ENCODE data around the gene GOLGA8K.
"Not testable (repeated sequence)": the region's sequence is repeated elsewhere in the genome, so short reads cannot be mapped to it uniquely, and the experiment has no call there.

Gene GOLGA8K, protein sequence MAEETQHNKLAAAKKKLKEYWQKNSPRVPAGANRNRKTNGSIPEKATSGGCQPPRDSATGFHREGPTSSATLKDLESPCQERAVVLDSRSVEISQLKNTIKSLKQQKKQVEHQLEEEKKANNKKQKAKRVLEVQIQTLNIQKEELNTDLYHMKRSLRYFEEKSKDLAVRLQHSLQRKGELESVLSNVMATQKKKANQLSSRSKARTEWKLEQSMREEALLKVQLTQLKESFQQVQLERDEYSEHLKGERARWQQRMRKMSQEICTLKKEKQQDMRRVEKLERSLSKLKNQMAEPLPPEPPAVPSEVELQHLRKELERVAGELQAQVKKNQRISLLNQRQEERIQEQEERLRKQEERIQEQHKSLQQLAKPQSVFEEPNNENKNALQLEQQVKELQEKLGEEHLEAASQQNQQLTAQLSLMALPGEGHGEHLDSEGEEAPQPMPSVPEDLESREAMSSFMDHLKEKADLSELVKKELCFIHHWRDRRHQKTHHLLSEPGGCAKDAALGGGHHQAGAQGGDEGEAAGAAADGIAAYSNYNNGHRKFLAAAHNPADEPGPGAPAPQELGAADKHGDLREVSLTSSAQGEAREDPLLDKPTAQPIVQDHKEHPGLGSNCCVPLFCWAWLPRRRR

DNA sequence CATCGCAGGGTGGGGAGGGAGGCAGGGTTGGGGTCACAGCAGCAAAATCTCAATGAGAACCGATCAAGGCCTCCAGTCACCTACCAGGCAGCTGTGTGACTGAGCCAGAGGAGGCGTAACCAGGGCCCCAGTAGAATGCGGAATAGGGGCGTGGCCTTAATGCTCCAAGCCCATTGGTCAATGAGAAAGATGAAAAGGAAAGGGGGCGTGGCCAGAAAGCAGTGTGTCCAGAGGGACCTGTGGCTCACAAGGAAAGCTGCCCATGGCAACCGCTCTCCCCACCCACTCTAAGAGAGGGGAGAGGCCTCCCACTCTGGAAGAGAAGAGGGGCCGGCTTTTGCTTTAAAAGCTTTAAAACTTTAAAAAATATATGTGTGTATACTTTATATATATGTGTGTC lies at the start of gene GOLGA8K:
GOLGA8K (minus strand) TSS at position 101 of the 400 bp plus-strand sequence; CDS start at position 3, 98 bp downstream.
- in situ Hi-C loops (cut with MboI; ENCODE audit: low pct_unique_long_range_greater_than_20kb, low sequenced_read_pairs, unreplicated experiment); DNase-seq (ENCODE audit: low spot score): not testable (repeated sequence)

DNA sequence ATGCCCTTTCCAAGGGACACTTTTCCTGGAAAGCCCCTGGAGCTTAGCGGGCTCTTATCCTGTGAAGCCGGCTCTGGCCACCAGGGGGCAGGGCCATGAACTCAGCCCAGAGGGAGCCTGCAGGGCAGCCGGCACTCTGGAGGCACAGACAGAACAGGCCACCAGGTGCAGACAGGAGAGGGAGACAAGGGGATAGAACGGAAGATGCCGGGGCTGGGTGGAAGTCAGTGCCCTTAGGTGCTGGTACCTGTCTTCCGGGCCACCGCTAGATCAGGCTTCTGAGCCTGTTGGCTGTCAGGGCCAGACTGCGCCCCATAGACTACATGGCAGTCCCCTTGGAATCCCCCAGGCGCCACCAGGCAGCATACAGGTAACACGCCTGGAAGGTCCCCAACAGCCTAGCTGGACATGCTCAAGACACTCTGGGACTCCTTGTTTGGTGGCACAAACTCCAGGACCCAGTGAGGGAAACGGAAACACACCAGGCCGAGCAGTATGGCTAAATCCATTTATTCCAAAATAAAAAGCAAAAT lies 37.4 kb upstream of the GOLGA8K start:
- in situ Hi-C loops (cut with MboI; ENCODE audit: low pct_unique_long_range_greater_than_20kb, low sequenced_read_pairs, unreplicated experiment); DNase-seq (ENCODE audit: low spot score): not testable (repeated sequence)

DNA sequence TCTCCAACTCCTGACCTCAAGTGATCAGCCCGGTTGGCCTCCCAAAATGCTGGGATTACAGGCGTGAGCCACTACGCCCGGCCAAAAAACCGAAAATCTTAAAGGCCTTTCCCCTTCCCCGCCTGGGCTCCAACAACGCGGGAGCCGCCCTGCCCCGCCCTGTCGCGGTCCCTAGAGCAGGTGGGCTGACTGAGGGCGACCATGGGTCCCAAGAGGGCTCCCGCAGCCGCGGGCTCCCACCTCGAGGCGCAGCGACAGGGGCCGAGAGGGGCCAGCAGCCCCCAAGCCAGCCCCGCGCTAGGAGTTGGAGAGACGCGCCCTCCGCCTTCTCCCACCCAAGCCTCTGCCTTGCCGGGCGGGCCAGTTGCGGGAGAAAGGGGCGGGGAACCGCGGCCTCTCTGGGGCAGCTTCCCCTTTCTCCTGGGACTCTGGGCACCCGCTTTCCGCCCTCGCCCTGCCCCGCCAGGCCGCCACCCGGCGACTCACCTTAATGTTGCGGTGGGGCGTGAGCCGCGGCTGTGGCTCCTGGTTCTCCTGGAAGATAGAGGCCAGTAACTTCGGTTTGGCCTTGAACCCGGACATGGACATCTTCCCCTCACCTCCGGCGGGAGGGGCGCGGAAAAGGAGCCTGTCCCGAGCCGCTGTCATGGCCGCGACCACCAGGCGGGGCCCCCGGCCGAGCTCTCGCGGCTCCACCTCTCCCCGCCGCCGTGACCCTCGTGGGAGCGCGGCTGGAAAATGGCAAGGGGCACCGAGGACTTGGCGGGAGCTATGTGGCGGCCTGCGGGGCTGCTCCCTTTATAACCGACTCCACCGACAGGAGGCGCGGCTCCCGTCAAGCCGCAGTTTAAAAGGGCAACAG lies 31.2 kb upstream of the GOLGA8K start:
- in situ Hi-C loops (cut with MboI; ENCODE audit: low pct_unique_long_range_greater_than_20kb, low sequenced_read_pairs, unreplicated experiment); DNase-seq (ENCODE audit: low spot score): not testable (repeated sequence)

DNA sequence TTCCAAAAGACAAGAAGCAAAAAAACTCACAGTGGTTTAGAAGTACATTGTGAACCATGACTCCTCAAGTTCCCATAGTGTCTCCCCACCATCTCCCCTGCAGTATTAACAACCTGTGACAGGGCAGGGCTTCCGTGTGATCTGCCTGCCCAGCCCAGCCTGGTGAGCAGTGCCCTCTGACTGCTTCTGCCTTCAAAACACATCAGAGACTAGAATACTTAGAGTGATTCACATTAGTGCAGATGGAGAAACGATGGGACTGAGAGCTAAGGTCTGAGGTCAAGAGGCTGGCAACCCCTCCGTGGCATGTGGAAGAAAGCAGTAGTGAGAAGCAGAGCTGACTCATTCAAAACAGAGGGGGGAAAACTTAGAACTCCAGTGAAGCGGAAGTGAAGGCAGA lies 24.5 kb upstream of the GOLGA8K start:
- in situ Hi-C loops (cut with MboI; ENCODE audit: low pct_unique_long_range_greater_than_20kb, low sequenced_read_pairs, unreplicated experiment); DNase-seq (ENCODE audit: low spot score): not testable (repeated sequence)

DNA sequence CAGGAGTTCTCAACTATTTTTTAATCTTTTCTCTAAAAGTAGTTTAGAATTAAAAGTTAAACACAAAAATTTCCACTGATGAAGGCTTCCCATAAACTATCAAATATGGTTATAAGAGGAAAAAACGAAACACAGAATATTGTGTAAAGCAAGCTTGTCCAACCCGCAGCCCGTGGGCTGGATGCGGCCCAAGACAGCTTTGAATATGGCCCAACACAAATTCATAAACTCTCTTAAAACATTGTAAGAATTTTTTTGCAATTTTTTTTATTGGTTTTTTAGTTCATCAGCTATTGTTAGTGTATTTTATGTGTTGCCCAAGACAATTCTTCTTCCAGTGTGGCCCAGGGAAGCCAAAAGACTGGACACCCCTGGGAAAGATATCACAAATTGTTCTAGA lies 23.4 kb upstream of the GOLGA8K start:
- DNase-seq (ENCODE audit: low spot score); in situ Hi-C loops (cut with MboI; ENCODE audit: low pct_unique_long_range_greater_than_20kb, low sequenced_read_pairs, unreplicated experiment): not testable (repeated sequence)

DNA sequence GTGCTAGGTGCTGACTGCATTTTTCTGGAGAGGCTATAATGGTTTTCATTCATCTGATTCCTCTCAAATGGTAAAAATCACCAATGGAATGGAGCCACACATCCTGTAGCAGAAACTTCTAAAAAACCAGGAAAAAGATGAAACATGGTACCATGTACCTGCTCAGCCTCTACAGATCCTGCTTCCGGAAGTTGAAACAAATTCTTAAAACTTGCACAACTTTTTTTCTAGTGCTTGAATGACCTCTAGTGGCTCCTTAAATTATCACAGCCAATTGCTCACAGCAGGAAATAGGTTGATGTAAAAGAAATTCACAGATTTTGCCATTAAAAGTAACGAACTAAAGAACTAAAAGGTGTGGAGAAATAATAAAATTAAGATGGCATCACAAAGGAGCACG lies 4.8 kb upstream of the GOLGA8K start:
- DNase-seq (ENCODE audit: low spot score); in situ Hi-C loops (cut with MboI; ENCODE audit: low pct_unique_long_range_greater_than_20kb, low sequenced_read_pairs, unreplicated experiment): not testable (repeated sequence)

DNA sequence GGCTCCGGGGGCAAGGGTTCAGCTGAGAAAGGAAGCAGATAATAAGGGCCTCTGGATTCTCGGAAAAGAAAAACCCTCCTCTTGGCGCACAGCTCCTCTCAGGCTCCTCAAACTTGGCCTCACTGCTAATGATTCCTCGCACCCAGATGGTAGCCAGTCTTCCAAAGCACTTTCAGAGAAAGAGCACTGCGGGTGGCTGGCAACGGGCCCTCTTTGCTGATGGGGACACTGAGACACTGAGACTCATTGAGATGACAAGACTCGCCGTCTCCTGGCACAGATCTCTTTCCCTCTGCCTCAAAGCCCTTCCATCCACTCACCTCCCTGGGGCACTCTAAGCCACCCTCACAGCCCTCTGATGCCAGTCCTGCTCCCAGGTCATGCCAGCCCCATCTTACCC lies 6.6 kb downstream of the GOLGA8K start:
- DNase-seq (ENCODE audit: low spot score); in situ Hi-C loops (cut with MboI; ENCODE audit: low pct_unique_long_range_greater_than_20kb, low sequenced_read_pairs, unreplicated experiment): not testable (repeated sequence)

DNA sequence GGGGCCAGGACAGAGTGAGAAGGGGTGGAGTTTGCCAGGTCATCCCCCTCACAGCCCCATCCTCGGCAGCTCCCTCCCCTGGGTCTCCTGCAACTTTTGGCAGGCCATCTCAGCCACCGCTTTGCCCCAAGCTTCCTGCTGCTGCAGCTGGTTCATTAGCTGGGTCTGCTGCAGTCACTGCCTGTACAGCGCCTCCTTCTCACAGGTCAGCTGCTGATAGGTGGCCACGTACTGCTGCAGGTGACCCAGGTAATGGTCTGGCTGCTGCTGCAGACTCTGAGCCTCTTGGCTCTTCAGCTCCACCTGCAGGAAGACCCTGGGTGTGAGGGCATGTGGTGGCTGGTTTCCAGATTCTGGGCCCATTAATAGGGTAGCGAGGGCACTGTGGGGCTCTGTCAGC lies 8.3 kb downstream of the GOLGA8K start:
- DNase-seq (ENCODE audit: low spot score); in situ Hi-C loops (cut with MboI; ENCODE audit: low pct_unique_long_range_greater_than_20kb, low sequenced_read_pairs, unreplicated experiment): not testable (repeated sequence)

DNA sequence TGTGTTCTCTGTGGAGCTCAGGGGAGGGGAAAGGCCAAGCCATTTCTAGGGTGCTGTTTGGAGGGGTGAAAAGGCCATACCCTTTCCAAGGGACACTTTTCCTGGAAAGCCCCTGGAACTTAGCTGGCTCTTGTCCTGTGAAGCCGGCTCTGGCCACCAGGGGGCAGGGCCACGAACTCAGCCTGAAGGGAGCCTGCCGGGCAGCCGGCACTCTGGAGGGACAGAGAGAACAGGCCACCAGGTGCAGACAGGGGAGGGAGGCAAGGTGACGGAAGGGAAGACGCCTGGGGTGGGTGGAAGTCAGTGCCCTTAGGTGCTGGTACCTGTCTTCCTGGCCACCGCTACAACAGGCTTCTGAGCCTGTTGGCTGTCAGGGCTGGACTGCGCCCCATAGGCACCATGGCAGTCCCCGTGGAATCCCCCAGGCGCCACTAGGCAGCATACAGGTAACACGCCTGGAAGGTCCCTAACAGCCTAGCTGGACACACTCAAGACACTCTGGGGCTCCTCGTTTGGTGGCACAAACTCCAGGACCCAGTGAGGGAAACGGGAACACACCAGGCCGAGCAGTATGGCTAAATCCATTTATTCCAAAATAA lies 14.9 kb downstream of the GOLGA8K start:
- in situ Hi-C loops (cut with MboI; ENCODE audit: low pct_unique_long_range_greater_than_20kb, low sequenced_read_pairs, unreplicated experiment); DNase-seq (ENCODE audit: low spot score): not testable (repeated sequence)

DNA sequence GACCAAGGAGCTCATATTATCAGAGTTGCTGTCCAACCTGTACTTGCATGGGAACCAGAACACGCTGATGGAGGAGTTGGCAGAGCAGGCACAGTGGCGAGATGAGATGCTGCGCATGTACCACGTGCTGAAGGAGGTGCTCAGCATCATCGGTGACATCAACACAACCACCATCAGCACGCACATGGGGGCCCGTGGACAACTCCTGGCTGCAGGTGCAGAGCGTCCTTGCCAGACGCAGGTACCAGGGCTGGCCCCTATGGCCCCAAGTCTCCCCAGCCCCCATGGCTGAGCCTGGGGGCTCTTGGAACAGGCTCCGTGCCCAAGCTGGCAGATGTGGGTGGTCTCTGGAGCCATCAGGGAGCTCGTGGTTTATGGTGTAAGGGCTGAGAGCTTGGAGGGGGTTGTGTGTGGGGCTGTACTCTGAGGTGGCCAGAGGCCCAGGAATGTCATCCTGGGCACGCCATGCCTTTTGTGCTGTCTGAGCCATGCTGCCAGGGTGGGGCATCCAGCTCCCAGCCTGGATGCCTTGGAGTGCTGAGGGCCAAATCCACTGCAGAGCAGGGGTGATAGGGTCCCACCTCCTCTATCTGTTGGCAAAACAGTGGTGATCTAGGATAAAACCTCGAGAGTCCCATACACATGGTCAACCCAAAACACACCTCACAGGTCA lies 17.1 kb downstream of the GOLGA8K start:
- in situ Hi-C loops (cut with MboI; ENCODE audit: low pct_unique_long_range_greater_than_20kb, low sequenced_read_pairs, unreplicated experiment); DNase-seq (ENCODE audit: low spot score): not testable (repeated sequence)

DNA sequence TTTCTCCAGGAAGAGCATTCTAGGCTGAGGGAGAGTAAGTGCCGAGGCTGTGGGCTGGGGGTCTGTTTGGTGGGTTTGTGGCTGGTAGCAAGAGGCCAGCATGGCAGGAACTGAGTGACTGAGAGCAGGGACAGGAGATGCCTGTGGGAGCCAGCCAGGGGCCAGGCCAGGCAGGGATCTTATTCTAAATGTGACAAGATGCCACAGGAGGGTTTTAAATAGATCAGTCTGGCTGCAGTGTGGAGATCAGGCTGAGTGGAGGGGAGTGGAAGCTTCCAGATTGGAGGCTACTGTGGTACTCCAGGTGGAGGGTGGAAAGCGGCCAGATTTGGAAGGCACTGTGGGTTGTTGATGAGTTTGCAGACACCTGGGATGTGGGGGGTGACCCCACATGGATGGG lies 28.9 kb downstream of the GOLGA8K start:
- DNase-seq (ENCODE audit: low spot score); in situ Hi-C loops (cut with MboI; ENCODE audit: low pct_unique_long_range_greater_than_20kb, low sequenced_read_pairs, unreplicated experiment): not testable (repeated sequence)

DNA sequence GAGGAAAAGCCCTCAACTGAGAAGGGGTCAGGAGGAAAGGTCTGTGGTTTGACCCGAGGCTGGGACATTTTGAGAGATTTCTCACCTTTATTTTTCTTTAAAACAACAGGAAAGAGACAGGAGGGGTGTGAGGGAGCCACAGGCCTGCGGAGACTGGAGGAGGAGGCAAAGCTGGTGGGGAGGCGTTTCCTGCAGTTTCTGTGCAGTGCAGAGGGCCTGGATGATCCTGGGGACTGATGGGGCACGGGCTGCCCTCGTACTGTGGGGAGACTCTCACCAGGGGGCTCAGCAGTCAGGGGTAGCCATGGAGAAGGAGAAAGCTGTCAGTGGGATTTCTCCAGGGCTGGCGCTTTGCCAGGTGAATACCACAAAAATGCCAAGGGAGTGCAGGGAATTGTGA lies 29.4 kb downstream of the GOLGA8K start:
- DNase-seq (ENCODE audit: low spot score); in situ Hi-C loops (cut with MboI; ENCODE audit: low pct_unique_long_range_greater_than_20kb, low sequenced_read_pairs, unreplicated experiment): not testable (repeated sequence)

DNA sequence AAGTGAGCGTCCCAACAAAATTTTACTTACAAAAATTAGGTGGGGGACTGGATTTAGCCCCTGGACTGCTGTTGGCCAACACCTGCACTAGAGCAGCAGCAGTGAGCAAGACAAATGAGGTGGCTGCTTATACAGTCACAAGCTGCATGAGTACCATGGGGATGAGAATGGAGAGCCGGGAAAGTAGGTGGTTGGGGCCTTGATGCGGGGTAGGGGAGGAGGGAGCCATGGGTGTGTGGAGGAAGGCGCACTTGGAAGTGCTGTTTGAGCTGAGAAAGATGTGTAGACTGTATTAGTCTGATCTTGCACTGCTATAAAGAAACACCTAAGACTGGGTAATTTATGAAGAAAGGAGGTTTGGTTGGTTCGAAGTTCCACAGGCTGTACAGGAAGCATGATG lies 31.0 kb downstream of the GOLGA8K start:
- in situ Hi-C loops (cut with MboI; ENCODE audit: low pct_unique_long_range_greater_than_20kb, low sequenced_read_pairs, unreplicated experiment); DNase-seq (ENCODE audit: low spot score): not testable (repeated sequence)

DNA sequence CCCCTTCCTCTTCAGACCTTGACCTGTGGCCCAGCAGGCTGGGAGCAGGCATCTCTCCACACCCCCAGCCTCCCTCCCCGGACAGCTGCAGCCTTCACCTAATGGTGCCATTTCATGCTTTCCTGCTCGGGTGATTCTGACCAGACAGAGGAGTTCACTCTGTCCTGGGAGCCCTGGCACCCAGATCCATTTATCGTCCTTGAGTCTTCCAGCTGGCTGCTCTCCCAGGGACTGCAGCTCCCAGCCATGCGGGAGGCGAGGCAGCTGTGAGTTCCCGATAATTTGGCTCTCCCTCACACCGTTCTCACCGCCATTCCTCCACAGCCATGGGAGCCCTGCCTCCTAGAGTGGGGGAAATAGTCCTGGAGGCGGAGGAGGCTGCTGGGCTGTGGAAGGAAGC lies 32.6 kb downstream of the GOLGA8K start:
- in situ Hi-C loops (cut with MboI; ENCODE audit: low pct_unique_long_range_greater_than_20kb, low sequenced_read_pairs, unreplicated experiment); DNase-seq (ENCODE audit: low spot score): not testable (repeated sequence)

DNA sequence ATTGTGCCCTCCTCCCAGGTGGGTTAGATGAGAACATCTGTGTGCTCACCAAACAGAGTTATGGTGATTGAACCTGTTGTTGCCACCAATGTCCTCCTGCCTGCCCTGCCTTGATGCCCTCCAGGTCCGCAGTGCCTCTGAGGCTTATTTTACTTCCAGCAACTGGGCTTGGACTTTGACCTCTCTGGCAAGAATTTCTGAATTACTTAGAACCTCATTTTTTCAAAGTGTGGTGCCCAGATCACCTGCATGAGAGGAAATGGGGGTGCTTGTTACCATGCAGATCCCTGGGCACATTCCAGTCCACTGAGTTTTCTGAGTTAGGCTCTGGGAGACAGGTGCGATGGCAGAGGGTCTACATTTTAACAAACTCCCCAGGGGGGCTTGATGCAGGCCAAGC lies 33.0 kb downstream of the GOLGA8K start:
- in situ Hi-C loops (cut with MboI; ENCODE audit: low pct_unique_long_range_greater_than_20kb, low sequenced_read_pairs, unreplicated experiment); DNase-seq (ENCODE audit: low spot score): not testable (repeated sequence)

DNA sequence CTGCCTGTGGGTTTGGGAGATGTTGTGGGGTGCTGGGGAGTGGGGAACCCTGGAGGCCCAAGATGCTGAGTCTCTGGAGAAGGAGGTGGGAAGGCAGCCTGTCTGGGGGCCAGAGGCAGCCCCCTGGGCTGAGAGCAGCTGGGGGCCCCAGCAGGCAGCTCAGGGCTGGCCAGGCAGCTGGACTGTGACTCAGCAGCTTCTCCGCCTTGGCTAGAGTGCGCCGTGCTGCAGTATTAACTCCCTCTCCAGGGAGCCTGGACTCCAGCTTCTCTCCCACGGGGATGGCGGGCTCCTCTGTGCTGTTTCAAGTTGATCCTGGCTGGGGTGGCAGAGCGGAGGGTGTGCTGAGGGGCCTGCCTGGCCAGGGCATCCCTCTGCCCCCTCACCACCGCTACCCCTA lies 36.6 kb downstream of the GOLGA8K start:
- in situ Hi-C loops (cut with MboI; ENCODE audit: low pct_unique_long_range_greater_than_20kb, low sequenced_read_pairs, unreplicated experiment); DNase-seq (ENCODE audit: low spot score): not testable (repeated sequence)

DNA sequence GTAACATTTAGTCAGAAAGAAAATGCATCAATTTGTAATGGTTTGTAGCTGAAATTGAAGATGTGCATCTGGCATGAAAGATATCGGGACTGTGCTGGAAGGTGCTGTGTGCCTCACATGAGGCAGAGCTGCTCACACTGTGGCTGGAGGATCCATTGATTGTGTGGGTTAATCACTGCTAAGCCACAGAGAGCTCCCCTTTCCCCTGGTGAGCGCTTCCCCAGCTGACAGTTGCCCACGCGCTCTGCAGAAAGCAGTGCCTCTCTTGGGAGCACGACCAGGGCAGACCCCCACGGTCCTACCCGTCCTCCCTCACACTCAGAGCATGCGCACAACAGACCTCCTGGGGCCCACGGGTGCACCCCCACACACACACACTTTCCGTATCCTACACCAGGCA lies 37.1 kb downstream of the GOLGA8K start:
- DNase-seq (ENCODE audit: low spot score); in situ Hi-C loops (cut with MboI; ENCODE audit: low pct_unique_long_range_greater_than_20kb, low sequenced_read_pairs, unreplicated experiment): not testable (repeated sequence)
